Hepatocyte (in vitro differentiated cells): ENCODE results near the gene RASAL3.
"Not testable (repeated sequence)": the region's sequence is repeated elsewhere in the genome, so short reads cannot be mapped to it uniquely, and the experiment has no call there.

Experiments
- EZH2 ChIP-seq: fragments of 200-600 bp; sonication (generic); IDR thresholded peaks from 2 replicates; pipeline ENCODE4 v1.6.1; 2016; ENCODE audit warnings: antibody characterized with exemption, mild to moderate bottlenecking, borderline replicate concordance
- TF ChIP-seq, protein P1 (sequence below): fragments of 200-600 bp; sonication (generic); IDR thresholded peaks from 2 replicates; pipeline ENCODE4 v1.5.1; 2016; ENCODE audit warnings: antibody characterized with exemption, mild to moderate bottlenecking; ENCODE audit not compliant: poor library complexity

DNA sequence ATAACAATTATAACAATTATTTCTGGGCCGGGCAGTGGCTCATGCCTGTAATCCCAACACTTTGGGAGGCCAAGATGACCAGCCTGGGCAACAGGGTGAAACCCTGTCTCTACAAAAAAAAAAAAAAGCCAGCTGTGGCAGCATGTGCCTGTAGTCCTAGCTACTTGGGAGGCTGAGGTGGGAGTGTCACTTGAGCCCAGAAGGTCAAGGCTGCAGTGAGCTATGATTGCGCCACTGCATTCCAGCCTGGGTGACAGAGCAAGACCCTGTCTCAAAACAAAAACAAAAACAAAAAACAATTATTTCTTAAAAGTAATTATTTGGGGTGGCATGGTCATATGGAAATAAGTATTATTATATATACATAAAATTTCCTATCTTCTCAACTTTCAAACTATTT lies 53.0 kb downstream of the RASAL3 start:
- TF ChIP-seq, protein P1, sequence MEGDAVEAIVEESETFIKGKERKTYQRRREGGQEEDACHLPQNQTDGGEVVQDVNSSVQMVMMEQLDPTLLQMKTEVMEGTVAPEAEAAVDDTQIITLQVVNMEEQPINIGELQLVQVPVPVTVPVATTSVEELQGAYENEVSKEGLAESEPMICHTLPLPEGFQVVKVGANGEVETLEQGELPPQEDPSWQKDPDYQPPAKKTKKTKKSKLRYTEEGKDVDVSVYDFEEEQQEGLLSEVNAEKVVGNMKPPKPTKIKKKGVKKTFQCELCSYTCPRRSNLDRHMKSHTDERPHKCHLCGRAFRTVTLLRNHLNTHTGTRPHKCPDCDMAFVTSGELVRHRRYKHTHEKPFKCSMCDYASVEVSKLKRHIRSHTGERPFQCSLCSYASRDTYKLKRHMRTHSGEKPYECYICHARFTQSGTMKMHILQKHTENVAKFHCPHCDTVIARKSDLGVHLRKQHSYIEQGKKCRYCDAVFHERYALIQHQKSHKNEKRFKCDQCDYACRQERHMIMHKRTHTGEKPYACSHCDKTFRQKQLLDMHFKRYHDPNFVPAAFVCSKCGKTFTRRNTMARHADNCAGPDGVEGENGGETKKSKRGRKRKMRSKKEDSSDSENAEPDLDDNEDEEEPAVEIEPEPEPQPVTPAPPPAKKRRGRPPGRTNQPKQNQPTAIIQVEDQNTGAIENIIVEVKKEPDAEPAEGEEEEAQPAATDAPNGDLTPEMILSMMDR = not testable (repeated sequence)
- not testable (repeated sequence) for TF ChIP-seq EZH2
